K562 (cell line): Measurements from ENCODE around the gene SKAP1. TPM values are rescaled to one million over a fixed set of nuclear protein-coding genes. Genes with fewer than 3 reads are reported as not detected.
A peak's percentile ranks its signal among the peaks of the same experiment; 100 is the strongest.

Experiments used
- ELF4 ChIP-seq: fragments of 450-650 bp; formaldehyde crosslinking; IDR thresholded peaks from 2 replicates; pipeline ENCODE4 v1.4.0; 2022; ENCODE audit warnings: missing genetic modification characterization
- HIVEP1 ChIP-seq: fragments of 250-450 bp; sonication (Bioruptor Pico); IDR thresholded peaks from 2 replicates; pipeline ENCODE4 v1.4.0; 2020; ENCODE audit warnings: mild to moderate bottlenecking
- MAZ ChIP-seq, 2 experiments: fragments of 450-650 bp in 1 of 2; sonication (generic) in 1 of 2; formaldehyde crosslinking; IDR thresholded peaks in 1 of 2; conservative IDR thresholded peaks in 1 of 2; 2 replicates each; pipeline versions ENCODE4 v1.4.0 to v1.5.0; 2020; ENCODE audit warnings: mild to moderate bottlenecking in 1 of 2, missing genetic modification reagents in 1 of 2
- MGA ChIP-seq: fragments of 450-650 bp; IDR thresholded peaks from 2 replicates; pipeline ENCODE4 v1.6.1; 2016; ENCODE audit warnings: mild to moderate bottlenecking, moderate library complexity
- MIER1 ChIP-seq: fragments of 450-650 bp; IDR thresholded peaks from 2 replicates; pipeline ENCODE4 v1.6.1; 2016; ENCODE audit warnings: antibody characterized with exemption, mild to moderate bottlenecking, low read depth
- NFE2L1 ChIP-seq: fragments of 450-650 bp; IDR thresholded peaks from 2 replicates; pipeline ENCODE4 v1.6.1; 2016; ENCODE audit warnings: missing genetic modification characterization, low read depth, mild to moderate bottlenecking, missing compliant biosample characterization, moderate library complexity, borderline replicate concordance
- XRCC4 ChIP-seq: IDR thresholded peaks from one replicate; pipeline ENCODE4 v1.6.1; 2011; ENCODE audit not compliant: insufficient read depth, insufficient read length; ENCODE audit errors: extremely low read depth
- ZC3H4 ChIP-seq: sonication (generic); formaldehyde crosslinking; IDR thresholded peaks from 2 replicates; pipeline ENCODE4 v1.9.0; 2021; ENCODE audit warnings: missing genetic modification reagents, borderline replicate concordance
- polyA plus RNA-seq, 8 experiments: library from polyadenylated mRNA; depleted of rRNA in 4 of 8; stranded (reverse) in 5 of 8; unstranded in 3 of 8; fragments of >200 nt; fragmentation: Nextera tagmentation in 2 of 8; fragmentation: Illumina TruSeq in 1 of 8; extraction: Ambion mirVana in 2 of 8; extraction: Trizol in 1 of 8; gene quantifications; 2 replicates each; pipeline versions ENCODE4 v1.2.1 to v1.2.3, GENCODE V29; 2011 to 2014; ENCODE audit warnings: inconsistent platforms in 1 of 8, missing spikeins in 1 of 8
- total RNA-seq, 7 experiments: library from RNA; depleted of rRNA in 6 of 7; stranded (reverse); fragments of >200 nt in 6 of 7; fragmentation: Illumina TruSeq in 2 of 7; extraction: Trizol in 2 of 7; gene quantifications; 2 replicates each; pipeline versions ENCODE4 v1.2.1 to v1.2.3, GENCODE V29; 2011 to 2021; ENCODE audit warnings: low replicate concordance in 1 of 7
- TF ChIP-seq, protein P1 (sequence below): fragments of 200-800 bp; sonication (Bioruptor generic); IDR thresholded peaks from 2 replicates; pipeline ENCODE4 v1.6.1; 2017; ENCODE audit warnings: missing genetic modification characterization, missing compliant biosample characterization
- TF ChIP-seq, protein P2 (sequence below): fragments of 250-450 bp; sonication (Bioruptor Pico); IDR thresholded peaks from 2 replicates; pipeline ENCODE4 v1.5.0; 2020; ENCODE audit warnings: mild to moderate bottlenecking, borderline replicate concordance

Gene SKAP1
- total and polyA plus RNA-seq, 9 of the 15 experiments (the other 6 are each of a cell fraction or from before 2014, with no cell fraction given): 0.06 to 0.80 (median 0.10) TPM; not detected in 4

- TF ChIP-seq, protein P1, sequence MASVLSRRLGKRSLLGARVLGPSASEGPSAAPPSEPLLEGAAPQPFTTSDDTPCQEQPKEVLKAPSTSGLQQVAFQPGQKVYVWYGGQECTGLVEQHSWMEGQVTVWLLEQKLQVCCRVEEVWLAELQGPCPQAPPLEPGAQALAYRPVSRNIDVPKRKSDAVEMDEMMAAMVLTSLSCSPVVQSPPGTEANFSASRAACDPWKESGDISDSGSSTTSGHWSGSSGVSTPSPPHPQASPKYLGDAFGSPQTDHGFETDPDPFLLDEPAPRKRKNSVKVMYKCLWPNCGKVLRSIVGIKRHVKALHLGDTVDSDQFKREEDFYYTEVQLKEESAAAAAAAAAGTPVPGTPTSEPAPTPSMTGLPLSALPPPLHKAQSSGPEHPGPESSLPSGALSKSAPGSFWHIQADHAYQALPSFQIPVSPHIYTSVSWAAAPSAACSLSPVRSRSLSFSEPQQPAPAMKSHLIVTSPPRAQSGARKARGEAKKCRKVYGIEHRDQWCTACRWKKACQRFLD (CRISPR knock-in tag): peak; percentile 37; the same call in 1 of the 2 replicates
- no peak for TF ChIP-seq XRCC4
- TF ChIP-seq HIVEP1 (CRISPR knock-in tag): peak; percentile 39; the same call in 1 of the 2 replicates
- peak; percentile 37 to 39; a peak in 1 of 4 replicates for TF ChIP-seq MAZ (CRISPR knock-in tag; conservative IDR thresholded peaks at IDR 0.05 in 1 of 2, IDR thresholded peaks at IDR 0.05 in 1 of 2)
- no peak for TF ChIP-seq ZC3H4 (CRISPR knock-in tag)
- no peak for TF ChIP-seq MGA
- no peak for TF ChIP-seq MIER1
- no peak for TF ChIP-seq NFE2L1 (tag)
- TF ChIP-seq ELF4 (CRISPR knock-in tag): 0 out of 2 replicates have a peak, but pooled peaks have one; percentile 44
- TF ChIP-seq, protein P2, sequence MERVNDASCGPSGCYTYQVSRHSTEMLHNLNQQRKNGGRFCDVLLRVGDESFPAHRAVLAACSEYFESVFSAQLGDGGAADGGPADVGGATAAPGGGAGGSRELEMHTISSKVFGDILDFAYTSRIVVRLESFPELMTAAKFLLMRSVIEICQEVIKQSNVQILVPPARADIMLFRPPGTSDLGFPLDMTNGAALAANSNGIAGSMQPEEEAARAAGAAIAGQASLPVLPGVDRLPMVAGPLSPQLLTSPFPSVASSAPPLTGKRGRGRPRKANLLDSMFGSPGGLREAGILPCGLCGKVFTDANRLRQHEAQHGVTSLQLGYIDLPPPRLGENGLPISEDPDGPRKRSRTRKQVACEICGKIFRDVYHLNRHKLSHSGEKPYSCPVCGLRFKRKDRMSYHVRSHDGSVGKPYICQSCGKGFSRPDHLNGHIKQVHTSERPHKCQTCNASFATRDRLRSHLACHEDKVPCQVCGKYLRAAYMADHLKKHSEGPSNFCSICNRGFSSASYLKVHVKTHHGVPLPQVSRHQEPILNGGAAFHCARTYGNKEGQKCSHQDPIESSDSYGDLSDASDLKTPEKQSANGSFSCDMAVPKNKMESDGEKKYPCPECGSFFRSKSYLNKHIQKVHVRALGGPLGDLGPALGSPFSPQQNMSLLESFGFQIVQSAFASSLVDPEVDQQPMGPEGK (CRISPR knock-in tag): no peak
Observed at GRCh38 chr17:48244121-48244711, 185.8 kb downstream of the SKAP1 start (continued).
